ENCODE data around the gene SETBP1.

DNA sequence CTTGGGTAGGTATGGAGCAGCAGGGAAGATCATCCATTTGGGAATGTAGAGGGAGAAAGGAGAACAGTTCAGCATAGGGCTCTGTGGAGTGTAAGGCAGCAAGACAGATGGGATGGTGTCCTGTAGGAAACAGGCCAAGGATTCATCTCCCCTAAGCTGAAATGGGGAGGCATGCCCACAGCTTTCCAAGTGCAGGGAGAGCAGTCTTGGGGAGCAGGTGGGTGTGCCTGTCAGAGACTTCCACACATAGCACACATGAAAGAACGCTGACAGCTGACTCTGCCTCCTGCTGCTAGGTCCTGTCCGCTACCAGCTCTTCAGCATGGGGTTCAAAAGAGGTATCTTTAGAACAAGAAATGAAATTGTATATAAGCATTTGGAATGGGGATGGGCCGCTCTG lies 9.0 kb downstream of the SETBP1 start:
- TF ChIP-seq CTCF (IDR thresholded peaks at IDR 0.05; ENCODE audit: control extremely low read depth in 1 of 3, insufficient read depth in 1 of 3, low read depth in 1 of 3, low read length in 3 of 3) (no peak), KDM1A (IDR thresholded peaks at IDR 0.05; ENCODE audit: borderline replicate concordance, low read length) (no peak), EGR1 (IDR thresholded peaks at IDR 0.05; ENCODE audit: borderline replicate concordance, low read depth, low read length) (no peak), JUND (IDR thresholded peaks at IDR 0.05; ENCODE audit: low read length) (no peak), SP1 (IDR thresholded peaks at IDR 0.05; ENCODE audit: low read depth, low read length) (no peak), RFX5 (IDR thresholded peaks at IDR 0.05; ENCODE audit: borderline replicate concordance, low read depth, low read length) (no peak)

All from H1 (cell line).